OCI-LY1 (cell line): Measurements from ENCODE around the gene SUN2.

Source experiments
- EZH2 ChIP-seq: fragments of 200-600 bp; sonication (generic), shearing (Covaris generic); IDR thresholded peaks from 2 replicates; pipeline ENCODE4 v1.8.0; 2017; ENCODE audit warnings: borderline replicate concordance, mixed run types, mild to moderate bottlenecking, antibody characterized with exemption, low read length, moderate library complexity, mixed read lengths
- TF ChIP-seq, protein P1 (sequence below): fragments of 200-600 bp; sonication (generic), shearing (Covaris generic); IDR thresholded peaks from 2 replicates; pipeline ENCODE4 v1.5.1; 2017; ENCODE audit warnings: mild to moderate bottlenecking, antibody characterized with exemption, low read length, moderate library complexity, mixed read lengths

DNA sequence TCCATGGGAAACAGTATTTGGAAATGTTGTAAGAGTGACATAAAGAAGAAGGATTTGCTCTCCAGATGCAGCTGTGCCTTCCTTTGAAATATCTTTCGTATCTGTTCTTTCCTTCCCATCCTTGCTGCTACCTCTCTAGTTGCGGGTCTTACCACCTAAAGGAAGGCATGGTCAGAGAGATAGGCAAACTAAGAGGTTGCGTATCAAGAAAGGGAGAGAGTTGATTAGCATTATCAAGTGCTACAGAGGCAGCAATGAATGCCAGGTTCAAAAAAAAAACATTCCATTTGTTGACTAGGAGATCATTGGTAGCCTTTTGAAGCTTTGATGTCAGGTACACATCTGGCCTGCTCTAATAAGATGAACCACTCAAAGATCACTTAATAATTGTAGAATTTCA is 45.4 kb downstream of the SUN2 start:
- no peak for TF ChIP-seq EZH2
- TF ChIP-seq, protein P1, sequence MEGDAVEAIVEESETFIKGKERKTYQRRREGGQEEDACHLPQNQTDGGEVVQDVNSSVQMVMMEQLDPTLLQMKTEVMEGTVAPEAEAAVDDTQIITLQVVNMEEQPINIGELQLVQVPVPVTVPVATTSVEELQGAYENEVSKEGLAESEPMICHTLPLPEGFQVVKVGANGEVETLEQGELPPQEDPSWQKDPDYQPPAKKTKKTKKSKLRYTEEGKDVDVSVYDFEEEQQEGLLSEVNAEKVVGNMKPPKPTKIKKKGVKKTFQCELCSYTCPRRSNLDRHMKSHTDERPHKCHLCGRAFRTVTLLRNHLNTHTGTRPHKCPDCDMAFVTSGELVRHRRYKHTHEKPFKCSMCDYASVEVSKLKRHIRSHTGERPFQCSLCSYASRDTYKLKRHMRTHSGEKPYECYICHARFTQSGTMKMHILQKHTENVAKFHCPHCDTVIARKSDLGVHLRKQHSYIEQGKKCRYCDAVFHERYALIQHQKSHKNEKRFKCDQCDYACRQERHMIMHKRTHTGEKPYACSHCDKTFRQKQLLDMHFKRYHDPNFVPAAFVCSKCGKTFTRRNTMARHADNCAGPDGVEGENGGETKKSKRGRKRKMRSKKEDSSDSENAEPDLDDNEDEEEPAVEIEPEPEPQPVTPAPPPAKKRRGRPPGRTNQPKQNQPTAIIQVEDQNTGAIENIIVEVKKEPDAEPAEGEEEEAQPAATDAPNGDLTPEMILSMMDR, result no peak
